ENCODE data around the gene LYPLAL1.

LYPLAL1 gene

DNA sequence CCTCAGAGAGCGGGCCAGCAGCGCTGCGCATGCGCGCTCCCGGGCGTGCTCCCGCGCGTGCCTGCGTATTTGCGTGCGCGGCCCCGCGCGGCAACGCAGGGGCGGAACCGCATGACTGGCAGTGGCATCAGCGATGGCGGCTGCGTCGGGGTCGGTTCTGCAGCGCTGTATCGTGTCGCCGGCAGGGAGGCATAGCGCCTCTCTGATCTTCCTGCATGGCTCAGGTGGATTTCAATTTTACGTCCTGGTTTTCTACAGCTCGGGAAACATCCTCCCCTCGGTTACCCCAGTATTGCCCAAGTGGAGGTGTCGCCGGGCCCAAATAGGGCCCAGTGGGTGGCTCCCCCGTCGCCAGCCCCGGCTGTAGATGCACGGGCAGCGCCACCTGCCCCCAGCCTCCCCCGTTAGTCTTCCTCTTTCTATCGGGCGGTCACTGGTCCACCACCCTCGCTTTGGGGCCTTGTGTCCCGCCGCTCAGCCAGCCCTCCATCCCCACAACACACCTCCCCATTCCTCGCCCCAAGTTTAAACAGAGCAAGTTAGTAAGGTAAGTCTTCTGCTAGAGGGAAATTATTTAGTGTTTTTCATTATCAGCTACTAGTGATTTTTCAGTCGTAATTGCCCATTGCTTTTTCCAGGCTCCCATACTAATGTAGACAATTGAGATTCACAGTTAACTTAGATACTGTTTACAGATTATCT lies at the start of gene LYPLAL1:
Gene LYPLAL1 (plus strand): TSS at position 121 of the 702 bp plus-strand sequence. CDS start 13 bp downstream, at position 134.
- peak; percentile 88 for DNase-seq (ENCODE audit: low spot score)

GRCh38 chr1:219124163-219124562 lies 49.5 kb upstream of the LYPLAL1 start:
- DNase-seq (ENCODE audit: low spot score) = no peak

DNA sequence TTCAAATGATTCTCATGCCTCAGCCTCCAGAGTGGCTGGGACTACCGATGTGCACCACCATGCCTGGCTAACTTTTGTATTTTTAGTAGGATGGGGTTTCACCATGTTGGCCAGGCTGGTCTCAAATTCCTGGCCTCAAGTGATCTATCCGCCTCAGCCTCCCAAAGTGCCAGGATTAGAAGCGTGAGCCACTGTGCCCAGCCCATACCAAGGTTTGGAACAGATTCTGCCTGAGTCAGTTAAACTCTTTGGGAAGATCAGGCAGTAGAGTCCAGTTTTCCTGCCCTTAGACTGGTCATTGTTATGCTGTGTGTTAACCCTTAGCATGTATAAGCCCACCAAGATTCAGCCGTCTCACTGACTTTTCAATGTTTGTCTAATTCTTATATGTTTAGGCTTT lies 48.3 kb upstream of the LYPLAL1 start:
- DNase-seq (ENCODE audit: low spot score) = no peak

DNA sequence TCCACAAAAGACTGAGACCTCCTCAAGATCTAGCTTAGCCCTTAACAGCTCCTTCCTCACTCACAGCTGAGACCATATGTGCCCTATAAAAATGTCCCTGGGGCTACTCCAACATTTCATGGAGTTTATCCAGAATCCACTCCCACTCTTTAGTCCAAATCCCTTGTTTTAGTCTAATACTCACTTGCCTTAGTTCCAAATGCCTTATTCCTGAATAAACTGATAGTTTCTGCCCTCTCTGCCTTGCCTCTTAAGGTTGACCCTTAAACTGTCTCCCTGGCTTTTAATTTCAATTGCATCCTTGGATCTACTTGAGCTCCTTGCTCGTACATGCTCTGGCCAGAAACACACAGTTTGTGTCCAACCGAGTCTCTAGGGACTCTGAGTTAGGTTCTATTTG lies 47.3 kb upstream of the LYPLAL1 start:
- DNase-seq (ENCODE audit: low spot score) = no peak

DNA sequence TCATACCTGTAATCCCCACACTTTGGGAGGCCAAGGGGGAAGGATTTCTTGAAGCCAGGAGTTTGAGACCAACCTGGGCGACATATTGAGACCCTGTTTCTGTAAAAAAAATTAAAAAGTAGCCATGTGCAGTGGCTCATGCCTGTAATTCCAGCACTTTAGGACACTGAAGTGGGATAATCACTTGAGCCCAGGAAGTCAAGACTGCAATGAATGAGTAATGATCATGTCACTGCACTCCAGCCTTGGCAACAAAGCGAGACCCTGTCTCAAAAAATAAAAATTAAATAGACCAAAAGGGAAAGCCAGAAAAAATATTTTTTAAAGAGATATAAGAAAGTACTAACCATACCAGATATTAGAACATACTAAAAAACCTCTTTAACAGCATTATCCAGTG lies 44.7 kb upstream of the LYPLAL1 start:
- no peak for DNase-seq (ENCODE audit: low spot score)

GRCh38 chr1:219130366-219130935 lies 43.2 kb upstream of the LYPLAL1 start:
- DNase-seq (ENCODE audit: low spot score) = no peak

- no peak for DNase-seq (ENCODE audit: low spot score)
Measured at GRCh38 chr1:219132939-219133338, 40.7 kb upstream of the LYPLAL1 start.

DNA sequence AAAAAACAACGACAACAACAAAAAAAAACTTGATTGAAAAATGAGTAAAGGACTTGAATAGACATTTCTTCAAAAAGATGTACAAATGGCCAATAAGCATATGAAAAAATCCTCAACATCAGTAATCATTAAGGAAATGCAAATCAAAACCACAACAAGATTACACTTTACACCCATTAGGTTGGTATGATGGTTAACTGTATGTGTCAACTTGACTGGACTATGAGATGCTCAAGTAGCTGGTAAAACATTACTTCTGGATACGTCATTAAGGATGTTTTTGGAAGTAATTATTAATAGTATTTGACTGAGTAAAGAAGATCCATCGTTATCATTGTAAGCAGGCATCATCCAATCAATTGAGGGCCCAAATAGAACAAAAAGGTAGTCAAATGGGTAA lies 34.9 kb upstream of the LYPLAL1 start:
- DNase-seq (ENCODE audit: low spot score) = no peak

DNA sequence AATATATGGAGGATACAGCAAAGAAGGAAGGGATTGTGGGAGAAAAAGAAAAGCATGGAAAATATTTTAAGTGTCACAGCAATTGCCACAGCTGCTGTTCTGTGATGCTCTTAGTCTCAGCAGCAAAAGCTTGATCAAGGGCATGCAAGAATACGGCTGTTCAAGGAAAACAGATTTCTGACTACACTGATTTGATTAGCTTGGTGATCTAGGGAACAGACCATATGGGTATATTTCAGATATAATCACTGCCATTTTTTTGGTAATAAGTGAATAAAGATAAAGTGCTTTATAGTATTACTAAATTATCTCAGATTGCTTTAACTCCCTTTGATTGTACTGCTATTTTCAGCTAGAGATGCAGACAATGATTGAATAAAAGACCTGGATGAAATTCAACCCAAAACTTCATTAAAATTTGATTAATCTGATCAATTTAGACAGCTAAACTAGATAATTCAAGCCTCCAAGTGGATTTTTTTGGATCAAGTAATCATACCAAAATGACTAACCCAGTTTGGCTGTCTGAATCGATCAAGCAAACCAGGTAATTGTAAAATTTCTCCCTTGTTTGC lies 33.3 kb upstream of the LYPLAL1 start:
- no peak for DNase-seq (ENCODE audit: low spot score)

- no peak for DNase-seq (ENCODE audit: low spot score)
Measured at GRCh38 chr1:219143735-219144134, 29.9 kb upstream of the LYPLAL1 start.

GRCh38 chr1:219144658-219145315 lies 28.9 kb upstream of the LYPLAL1 start:
- DNase-seq (ENCODE audit: low spot score) = no peak

- no peak for DNase-seq (ENCODE audit: low spot score)
Measured at GRCh38 chr1:219147571-219148019, 26.1 kb upstream of the LYPLAL1 start.

DNA sequence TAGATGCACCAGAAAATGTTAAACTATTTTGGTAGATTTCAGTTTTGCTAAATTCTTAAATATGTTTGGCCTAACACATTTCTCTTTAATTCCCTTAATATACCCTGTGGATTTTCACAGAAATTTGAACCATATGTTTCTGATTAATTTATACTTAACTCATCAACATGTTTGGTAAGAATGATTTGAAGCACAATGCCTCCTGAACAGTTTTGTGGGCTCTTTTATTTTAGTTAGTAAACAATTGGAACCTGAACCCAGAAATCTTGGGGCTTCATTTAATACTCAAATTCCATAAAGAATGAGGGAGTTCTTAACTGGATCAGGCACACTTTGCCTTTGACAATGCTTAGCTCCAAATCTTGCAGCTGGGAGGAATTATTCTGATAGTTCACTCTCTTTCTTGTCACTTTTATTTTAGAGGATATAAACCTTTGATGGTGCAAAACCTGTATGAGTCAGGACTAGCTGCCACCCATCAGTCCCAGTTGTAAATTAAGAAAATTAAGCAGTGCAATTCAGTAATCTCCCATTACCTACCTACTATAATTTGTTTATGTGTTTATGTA lies 24.6 kb upstream of the LYPLAL1 start:
- no peak for DNase-seq (ENCODE audit: low spot score)

DNA sequence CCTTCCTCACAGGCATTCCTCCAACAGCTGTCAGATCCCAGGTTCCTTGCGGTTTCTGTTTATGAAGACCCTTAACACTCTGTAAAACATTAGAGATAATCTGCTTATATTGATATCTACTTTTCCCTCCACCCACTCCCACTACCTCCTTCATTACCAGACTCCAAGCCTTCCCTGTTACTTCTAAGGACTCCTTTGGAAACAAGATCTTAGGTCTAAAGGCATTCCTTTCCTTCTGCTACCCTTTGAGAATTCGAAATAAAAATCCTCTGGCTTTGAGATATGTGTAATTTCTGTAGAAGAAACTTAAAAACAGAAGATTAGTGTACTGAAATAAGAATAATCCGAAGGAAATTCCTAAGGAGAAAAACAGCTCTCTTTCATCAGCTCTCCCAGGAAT lies 23.7 kb upstream of the LYPLAL1 start:
- no peak for DNase-seq (ENCODE audit: low spot score)

GRCh38 chr1:219150913-219151312 lies 22.8 kb upstream of the LYPLAL1 start:
- no peak for DNase-seq (ENCODE audit: low spot score)

- DNase-seq (ENCODE audit: low spot score) = no peak
Measured at GRCh38 chr1:219151467-219151866, 22.2 kb upstream of the LYPLAL1 start.

DNA sequence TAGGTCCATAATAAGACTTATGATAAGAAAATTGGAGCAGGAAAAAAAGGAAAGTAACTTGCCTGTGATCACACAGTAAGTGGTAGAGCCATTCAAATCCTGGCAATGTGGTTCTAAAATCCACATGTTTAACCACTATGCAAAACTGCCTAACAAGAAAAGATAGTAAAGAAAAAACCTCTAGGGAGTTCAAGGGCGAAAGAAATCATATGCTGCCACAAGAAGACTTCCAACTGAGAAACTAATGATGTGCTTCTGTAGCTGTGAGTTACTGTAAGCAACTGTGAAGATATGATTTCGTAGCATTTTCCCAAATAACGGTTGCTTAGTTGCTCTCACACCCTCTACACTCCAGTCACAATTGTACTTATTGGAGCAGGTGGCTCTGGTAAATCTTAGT lies 20.9 kb upstream of the LYPLAL1 start:
- DNase-seq (ENCODE audit: low spot score) = no peak

- DNase-seq (ENCODE audit: low spot score) = no peak
Measured at GRCh38 chr1:219153723-219154122, 20.0 kb upstream of the LYPLAL1 start.

DNA sequence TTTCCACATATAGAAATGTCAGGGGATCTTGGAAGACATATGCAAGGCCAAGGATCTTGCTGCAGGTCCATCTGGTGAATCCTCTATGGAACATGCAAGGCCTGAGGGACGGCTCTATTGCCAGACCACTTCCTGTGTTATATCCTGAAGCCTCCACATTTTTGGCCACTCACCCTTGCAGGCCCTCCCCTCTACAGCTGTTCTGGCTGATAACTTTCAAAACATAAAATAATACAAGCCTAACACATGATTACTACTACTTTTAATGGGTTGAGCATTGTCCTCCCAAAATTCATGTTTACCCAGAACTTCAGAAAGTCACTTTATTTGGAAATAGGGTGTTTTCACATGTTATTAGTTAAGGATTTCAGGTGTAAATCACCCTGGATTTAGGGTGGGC lies 18.5 kb upstream of the LYPLAL1 start:
- DNase-seq (ENCODE audit: low spot score) = no peak

GRCh38 chr1:219159946-219160645 lies 13.6 kb upstream of the LYPLAL1 start:
- no peak for DNase-seq (ENCODE audit: low spot score)

DNA sequence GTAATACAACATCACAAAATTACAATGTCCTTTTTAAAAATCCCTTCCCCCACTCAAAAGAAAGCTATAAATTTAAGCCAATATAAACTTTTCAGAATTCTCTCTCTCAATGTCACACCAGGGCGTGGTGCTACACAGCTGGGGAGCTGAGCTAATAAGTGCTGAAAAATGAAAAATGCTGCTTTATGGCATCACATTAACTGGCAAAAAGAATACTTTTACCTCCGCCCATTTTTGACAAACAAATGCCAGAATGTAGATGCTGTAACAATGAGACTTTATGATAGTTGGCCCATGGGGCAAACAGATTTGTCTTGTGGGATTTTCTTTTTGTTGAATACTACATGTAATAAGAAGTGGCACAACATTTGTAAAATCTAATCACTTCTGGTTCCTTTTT lies 12.7 kb upstream of the LYPLAL1 start:
- DNase-seq (ENCODE audit: low spot score) = no peak

- DNase-seq (ENCODE audit: low spot score) = no peak
Measured at GRCh38 chr1:219161371-219161770, 12.3 kb upstream of the LYPLAL1 start.

All from iPS-NIHi11 (cell line).